NCI-H2107 treated with DMSO at 0.1 percent for 48 hours (cell line): ENCODE data around the gene UNC80.
A peak's percentile ranks its signal among the peaks of the same experiment; 100 is the strongest.

ENCODE experiments used
- DNase-seq: peaks from one replicate; lab custom pipeline; 2025; ENCODE audit not compliant: unreplicated experiment; lab: John Stamatoyannopoulos, UW

Gene UNC80

GRCh38 chr2:209911486-209911885 is 139.9 kb downstream of the UNC80 start:
- DNase-seq: no peak

DNA sequence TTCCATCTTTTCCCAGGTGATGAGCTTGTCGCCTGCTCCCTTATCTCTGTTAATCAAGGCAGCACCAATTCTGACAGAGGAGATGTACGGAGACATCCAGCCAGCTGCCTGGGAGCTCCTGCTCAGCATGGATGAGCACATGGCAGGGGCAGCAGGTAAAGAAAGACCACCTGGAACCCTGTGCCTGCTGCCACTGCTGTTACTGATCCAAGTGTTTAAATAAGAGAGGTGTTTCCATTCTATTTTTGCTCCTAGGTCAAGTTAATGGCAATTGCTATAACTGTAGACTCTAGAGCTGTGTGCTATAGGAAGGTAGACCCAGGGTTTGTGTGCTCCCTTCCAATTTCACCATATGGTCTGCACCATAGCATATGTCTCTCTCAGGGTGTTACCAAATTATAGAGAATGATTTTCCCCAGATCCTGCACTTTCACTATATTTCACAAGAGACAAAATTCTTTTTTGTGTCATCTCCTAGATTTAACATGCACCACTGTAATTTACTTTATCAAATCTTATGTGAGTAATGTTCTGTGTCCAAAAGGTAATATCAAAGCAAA is 142.2 kb downstream of the UNC80 start:
- DNase-seq: no peak

GRCh38 chr2:209917154-209917771 is 145.6 kb downstream of the UNC80 start:
- no peak for DNase-seq

GRCh38 chr2:209918251-209918650 is 146.6 kb downstream of the UNC80 start:
- no peak for DNase-seq

- no peak for DNase-seq
Observed at GRCh38 chr2:209922116-209922515, 150.5 kb downstream of the UNC80 start.

- DNase-seq: no peak
Observed at GRCh38 chr2:209929369-209929768, 157.7 kb downstream of the UNC80 start.

DNA sequence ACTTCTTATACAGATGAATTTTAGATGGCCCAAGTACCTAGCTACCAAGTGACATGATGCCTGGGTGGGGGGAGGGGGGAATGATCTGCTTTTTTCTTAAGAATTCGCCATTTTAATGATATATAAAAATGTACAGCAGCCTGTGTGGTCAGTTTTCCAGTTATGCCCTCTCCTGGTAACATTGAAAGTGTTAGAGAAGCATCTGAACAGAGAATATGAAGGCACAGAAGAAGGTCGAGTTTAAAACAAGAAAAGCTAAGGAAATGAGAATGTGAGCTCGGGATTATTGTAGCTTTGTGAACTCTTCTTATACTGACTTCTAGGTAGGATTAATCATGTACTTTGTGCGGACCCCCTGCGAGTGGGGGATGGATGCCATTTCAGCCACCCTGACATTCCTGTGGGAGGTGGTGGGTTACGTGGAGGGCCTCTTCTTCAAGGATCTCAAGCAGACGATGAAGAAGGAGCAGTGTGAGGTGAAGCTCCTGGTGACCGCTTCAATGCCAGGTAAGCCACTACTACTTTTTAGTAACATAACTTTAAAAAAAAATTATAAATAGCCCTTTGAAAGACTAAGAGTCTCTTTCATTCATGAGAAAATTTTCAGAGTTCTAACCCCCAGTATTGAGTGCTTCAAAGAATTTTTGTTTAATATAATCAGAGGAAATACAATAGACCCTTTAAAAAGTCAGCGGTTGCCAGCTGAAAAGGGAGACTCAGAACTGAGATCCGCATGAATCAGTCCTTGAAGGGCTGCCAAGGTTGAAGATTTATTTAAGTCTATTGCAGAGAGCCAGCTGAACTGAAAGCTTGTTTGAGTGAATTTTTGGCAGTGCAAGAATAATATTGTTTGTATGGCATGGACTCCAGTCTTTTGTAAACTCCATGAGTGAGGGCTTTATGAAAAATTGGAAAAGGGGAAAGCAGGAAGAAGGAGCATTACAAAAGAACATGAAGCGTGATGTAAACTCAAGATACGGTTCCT is 162.2 kb downstream of the UNC80 start:
- DNase-seq: no peak

GRCh38 chr2:209936106-209936666 is 164.6 kb downstream of the UNC80 start:
- DNase-seq: no peak

GRCh38 chr2:209937893-209938292 is 166.3 kb downstream of the UNC80 start:
- no peak for DNase-seq

GRCh38 chr2:209938906-209939305 is 167.3 kb downstream of the UNC80 start:
- DNase-seq: no peak

DNA sequence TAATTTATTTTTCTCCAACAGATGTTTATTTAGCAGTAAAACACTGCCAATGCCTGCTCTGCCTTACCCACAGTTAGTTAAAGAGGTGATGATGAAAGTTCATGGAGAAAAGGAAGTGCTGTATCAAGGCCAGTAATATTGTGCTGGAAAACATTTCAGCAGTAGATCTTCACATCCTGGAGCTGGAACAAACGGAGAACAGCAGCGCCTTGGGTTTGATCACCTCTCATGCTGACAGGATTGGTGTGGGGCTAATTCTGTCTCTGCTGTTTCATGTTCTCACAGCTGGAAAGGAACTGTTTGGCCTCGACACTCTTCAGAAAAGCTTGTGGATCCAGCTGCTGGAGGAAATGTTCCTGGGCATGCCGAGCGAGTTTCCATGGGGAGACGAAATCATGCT is 169.3 kb downstream of the UNC80 start:
- no peak for DNase-seq

DNA sequence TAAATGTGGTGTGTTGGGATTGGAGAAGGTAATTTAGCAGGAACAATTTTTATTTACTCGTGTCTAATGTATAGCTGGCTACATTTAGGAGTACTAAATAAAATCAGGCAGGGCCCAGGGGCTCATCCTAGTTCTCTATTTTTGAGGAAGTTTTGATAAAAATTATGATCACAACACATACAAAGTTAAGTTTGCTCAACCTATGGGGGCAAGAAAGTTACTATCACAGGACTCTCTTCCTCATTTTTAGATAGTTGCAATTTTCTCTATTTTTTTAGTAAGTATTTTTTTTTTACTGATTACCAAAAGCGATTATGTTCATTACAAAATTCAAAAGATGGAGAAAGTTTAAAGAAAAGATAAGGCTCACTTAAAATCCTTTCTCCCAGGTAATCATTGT is 170.8 kb downstream of the UNC80 start:
- no peak for DNase-seq

- no peak for DNase-seq
Observed at GRCh38 chr2:209942936-209943605, 171.4 kb downstream of the UNC80 start.

DNA sequence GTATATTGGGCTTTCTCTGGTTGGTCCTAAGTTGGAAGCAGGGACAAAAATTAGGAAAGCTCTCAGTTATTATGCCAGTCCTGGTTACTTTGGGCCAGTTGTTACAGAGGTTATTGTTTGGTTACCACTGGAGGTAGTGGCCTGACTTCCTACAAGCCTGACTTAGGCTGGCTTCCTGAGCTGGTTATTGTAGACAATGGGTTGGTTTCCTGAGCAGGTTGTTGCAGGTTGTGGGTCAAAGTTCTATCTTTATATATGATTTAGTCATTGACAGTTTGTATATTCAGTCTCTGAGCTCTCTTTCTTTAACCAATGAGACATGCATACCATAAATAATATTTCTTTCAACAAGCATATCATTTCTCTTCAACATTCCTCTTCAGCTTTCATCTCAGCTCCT is 172.1 kb downstream of the UNC80 start:
- DNase-seq: no peak

GRCh38 chr2:209946539-209946938 is 174.9 kb downstream of the UNC80 start:
- DNase-seq: no peak

DNA sequence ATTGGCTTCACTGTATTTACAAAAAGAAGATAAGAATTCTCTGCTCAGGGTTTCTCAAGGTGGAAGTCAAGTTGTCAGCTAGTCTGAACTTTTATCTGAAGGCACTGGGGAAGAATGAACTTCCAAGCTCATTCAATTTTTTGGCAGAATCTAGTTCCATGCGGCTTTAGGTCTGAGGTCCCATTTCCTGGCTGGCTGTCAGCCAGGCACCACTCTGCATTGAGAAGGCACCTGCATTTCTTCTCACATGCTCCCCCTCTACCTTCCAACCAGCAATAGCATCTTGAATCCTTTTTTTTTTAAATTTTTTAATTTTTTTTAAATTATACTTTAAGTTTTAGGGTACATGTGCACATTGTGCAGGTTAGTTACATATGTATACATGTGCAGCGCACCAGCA is 184.6 kb downstream of the UNC80 start:
- DNase-seq: no peak

DNA sequence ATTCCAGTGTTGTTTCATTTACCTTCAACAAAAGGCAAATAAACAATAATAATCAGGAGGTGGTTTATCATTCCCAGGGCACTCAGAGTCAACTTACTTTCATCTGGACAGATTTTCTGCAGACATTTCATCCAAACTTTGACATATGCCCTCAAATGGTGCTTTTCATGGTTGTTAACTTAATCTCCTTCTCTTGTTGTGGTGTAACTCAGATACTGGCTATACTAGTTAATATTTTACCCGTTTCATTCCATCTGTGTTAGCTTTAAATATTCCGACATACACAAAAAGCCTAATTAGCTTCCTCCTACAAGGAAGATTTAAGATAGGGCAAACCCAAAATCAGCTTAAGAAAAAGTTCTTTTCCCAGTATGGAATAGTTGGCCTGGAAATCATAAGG is 186.4 kb downstream of the UNC80 start:
- no peak for DNase-seq

DNA sequence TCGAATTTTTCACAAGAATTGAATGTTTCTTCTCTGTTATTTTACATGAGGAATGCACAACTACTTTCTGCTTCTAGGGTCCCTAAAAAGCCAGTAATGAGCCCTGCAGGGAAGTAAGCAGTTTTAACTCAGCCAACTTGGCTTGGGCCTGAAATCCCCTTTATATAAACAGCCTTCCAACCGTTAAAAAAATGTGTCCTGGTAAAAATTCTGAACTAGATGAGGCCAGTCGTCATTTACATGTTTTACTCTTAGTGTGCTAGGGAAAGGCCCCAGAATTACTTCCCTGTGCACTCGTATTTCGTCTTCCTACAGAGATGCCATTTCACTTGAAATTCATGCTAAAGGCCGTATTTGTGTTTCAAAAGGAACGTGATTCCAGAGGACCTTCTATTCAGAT is 188.4 kb downstream of the UNC80 start:
- no peak for DNase-seq

- peak; percentile 15 for DNase-seq
Observed at GRCh38 chr2:209960676-209961630, 189.3 kb downstream of the UNC80 start.

DNA sequence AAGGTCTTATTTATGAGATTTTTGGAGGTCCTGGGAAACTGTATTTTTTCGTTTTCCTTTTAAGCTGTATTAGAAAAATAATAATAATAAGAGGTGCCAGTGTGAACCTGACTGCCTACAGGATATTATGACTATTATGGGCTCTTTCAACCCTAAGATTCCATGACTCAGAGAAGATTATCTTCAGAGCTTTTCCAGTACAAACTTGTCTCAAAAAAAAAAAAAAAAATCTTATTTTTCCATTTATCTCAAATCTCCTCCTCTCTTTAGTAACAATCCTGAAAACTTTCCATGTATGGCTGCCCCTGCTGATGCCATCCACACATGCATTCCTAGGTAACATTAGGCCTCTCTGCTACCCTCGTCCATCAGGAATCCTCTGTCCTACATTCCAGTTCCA is 194.1 kb downstream of the UNC80 start:
- no peak for DNase-seq
